K562 (cell line): ENCODE results near the gene USP12. TPM values are rescaled to one million over a fixed set of nuclear protein-coding genes. Genes with fewer than 3 reads are reported as not detected.
A peak's percentile ranks its signal among the peaks of the same experiment; 100 is the strongest.

Source experiments
- CAMTA2 ChIP-seq: fragments of 250-450 bp; sonication (Bioruptor Pico); conservative IDR thresholded peaks from 2 replicates; pipeline ENCODE4 v1.5.1; 2022
- CBFA2T3 ChIP-seq: fragments of 450-650 bp; IDR thresholded peaks from 2 replicates; pipeline ENCODE4 v1.6.1; 2017
- CC2D1A ChIP-seq: fragments of 450-650 bp; IDR thresholded peaks from 2 replicates; pipeline ENCODE4 v1.6.1; 2017; ENCODE audit warnings: mild to moderate bottlenecking
- CHD2 ChIP-seq: IDR thresholded peaks from 2 replicates; pipeline ENCODE4 v1.6.1; 2011; ENCODE audit warnings: low read depth, low read length
- FUS ChIP-seq: fragments of 200-400 bp; formaldehyde crosslinking; optimal IDR thresholded peaks from 2 replicates; pipeline ENCODE3; 2017; ENCODE audit warnings: low read depth, low read length
- GTF2B ChIP-seq: IDR thresholded peaks from 2 replicates; pipeline ENCODE4 v1.6.1; 2011; ENCODE audit not compliant: insufficient read length; ENCODE audit errors: extremely low read depth
- HINFP ChIP-seq: fragments of 450-650 bp; conservative IDR thresholded peaks from 2 replicates; pipeline ENCODE4 v1.6.1; 2016; ENCODE audit warnings: missing genetic modification characterization, low read depth, mild to moderate bottlenecking, control low read depth, missing compliant biosample characterization
- HLTF ChIP-seq: fragments of 450-650 bp; IDR thresholded peaks from 2 replicates; pipeline ENCODE4 v1.6.1; 2016
- ID3 ChIP-seq, 2 experiments: fragments of 250-450 bp in 1 of 2; fragments of 450-650 bp in 1 of 2; sonication (Bioruptor Pico) in 1 of 2; IDR thresholded peaks; 2 replicates each; pipeline versions ENCODE4 v1.6.1 to v1.8.0; 2016 to 2021; ENCODE audit warnings: mild to moderate bottlenecking in 2 of 2, moderate library complexity in 2 of 2, missing compliant biosample characterization in 1 of 2, missing genetic modification characterization in 1 of 2
- KDM5B ChIP-seq: fragments of 200-600 bp; sonication (generic); IDR thresholded peaks from 2 replicates; pipeline ENCODE4 v1.6.1; 2012; ENCODE audit warnings: low read depth, mild to moderate bottlenecking, moderate library complexity, low read length, control low read depth, inconsistent platforms; ENCODE audit not compliant: insufficient replicate concordance
- MAFK ChIP-seq: IDR thresholded peaks from 2 replicates; pipeline ENCODE4 v1.6.1; 2011; ENCODE audit warnings: low read length, improper control_type of control experiment
- SPI1 ChIP-seq: IDR thresholded peaks from 2 replicates; pipeline ENCODE4 v1.6.1; 2011; ENCODE audit warnings: low read depth, low read length, control low read depth, borderline replicate concordance
- THAP7 ChIP-seq: fragments of 250-450 bp; sonication (Bioruptor Pico); IDR thresholded peaks from 2 replicates; pipeline ENCODE4 v1.5.0; 2021
- ZC3H4 ChIP-seq: sonication (generic); formaldehyde crosslinking; IDR thresholded peaks from 2 replicates; pipeline ENCODE4 v1.9.0; 2021; ENCODE audit warnings: missing genetic modification reagents, borderline replicate concordance
- ZFP91 ChIP-seq: sonication (generic); formaldehyde crosslinking; IDR thresholded peaks from 2 replicates; pipeline ENCODE4 v1.8.0; 2022; ENCODE audit warnings: mild to moderate bottlenecking, missing genetic modification reagents
- ZNF212 ChIP-seq: fragments of 450-650 bp; formaldehyde crosslinking; IDR thresholded peaks from 2 replicates; pipeline ENCODE4 v1.4.0; 2020; ENCODE audit warnings: mild to moderate bottlenecking
- ZNF512 ChIP-seq: IDR thresholded peaks from 2 replicates; pipeline ENCODE4 v1.6.1; 2016; ENCODE audit warnings: missing genetic modification characterization, missing compliant biosample characterization
- polyA plus RNA-seq, 8 experiments: library from polyadenylated mRNA; depleted of rRNA in 4 of 8; stranded (reverse) in 5 of 8; unstranded in 3 of 8; fragments of >200 nt; fragmentation: Nextera tagmentation in 2 of 8; fragmentation: Illumina TruSeq in 1 of 8; extraction: Ambion mirVana in 2 of 8; extraction: Trizol in 1 of 8; gene quantifications; 2 replicates each; pipeline versions ENCODE4 v1.2.1 to v1.2.3, GENCODE V29; 2011 to 2014; ENCODE audit warnings: inconsistent platforms in 1 of 8, missing spikeins in 1 of 8
- total RNA-seq, 7 experiments: library from RNA; depleted of rRNA in 6 of 7; stranded (reverse); fragments of >200 nt in 6 of 7; fragmentation: Illumina TruSeq in 2 of 7; extraction: Trizol in 2 of 7; gene quantifications; 2 replicates each; pipeline versions ENCODE4 v1.2.1 to v1.2.3, GENCODE V29; 2011 to 2021; ENCODE audit warnings: low replicate concordance in 1 of 7

The USP12 gene
- total and polyA plus RNA-seq, 9 of the 15 experiments (the other 6 are each of a cell fraction or from before 2014, with no cell fraction given) = 1.8 to 20.5 (median 13.3) TPM

- TF ChIP-seq ZFP91 (no peak), SPI1 (no peak), ZNF212 (CRISPR knock-in tag) (peak; percentile 94), CC2D1A (no peak; the same call in 1 of the 2 replicates), THAP7 (CRISPR knock-in tag) (no peak), HLTF (no peak), HINFP (tag) (peak; percentile 97), KDM5B (no peak), ZC3H4 (CRISPR knock-in tag) (no peak), CAMTA2 (peak; percentile 76; the same call in 1 of the 2 replicates), GTF2B (no peak), CBFA2T3 (peak; percentile 94), ZNF512 (tag) (no peak), FUS (no peak), MAFK (no peak), ID3 (CRISPR knock-in tag; IDR thresholded peaks at IDR 0.05) (peak; percentile 96), ID3 (tag; IDR thresholded peaks at IDR 0.05) (peak; percentile 100), CHD2 (no peak)
Observed at GRCh38 chr13:27138457-27139093, 33.0 kb downstream of the USP12 start (continued).
